NCI-H69 (cell line): ENCODE results near the gene HDHD2.
"Not testable (repeated sequence)": the region's sequence is repeated elsewhere in the genome, so short reads cannot be mapped to it uniquely, and the experiment has no call there.

Experiments
- DNase-seq: peaks from one replicate; lab custom pipeline; 2025; lab: John Stamatoyannopoulos, UW

The HDHD2 gene

DNA sequence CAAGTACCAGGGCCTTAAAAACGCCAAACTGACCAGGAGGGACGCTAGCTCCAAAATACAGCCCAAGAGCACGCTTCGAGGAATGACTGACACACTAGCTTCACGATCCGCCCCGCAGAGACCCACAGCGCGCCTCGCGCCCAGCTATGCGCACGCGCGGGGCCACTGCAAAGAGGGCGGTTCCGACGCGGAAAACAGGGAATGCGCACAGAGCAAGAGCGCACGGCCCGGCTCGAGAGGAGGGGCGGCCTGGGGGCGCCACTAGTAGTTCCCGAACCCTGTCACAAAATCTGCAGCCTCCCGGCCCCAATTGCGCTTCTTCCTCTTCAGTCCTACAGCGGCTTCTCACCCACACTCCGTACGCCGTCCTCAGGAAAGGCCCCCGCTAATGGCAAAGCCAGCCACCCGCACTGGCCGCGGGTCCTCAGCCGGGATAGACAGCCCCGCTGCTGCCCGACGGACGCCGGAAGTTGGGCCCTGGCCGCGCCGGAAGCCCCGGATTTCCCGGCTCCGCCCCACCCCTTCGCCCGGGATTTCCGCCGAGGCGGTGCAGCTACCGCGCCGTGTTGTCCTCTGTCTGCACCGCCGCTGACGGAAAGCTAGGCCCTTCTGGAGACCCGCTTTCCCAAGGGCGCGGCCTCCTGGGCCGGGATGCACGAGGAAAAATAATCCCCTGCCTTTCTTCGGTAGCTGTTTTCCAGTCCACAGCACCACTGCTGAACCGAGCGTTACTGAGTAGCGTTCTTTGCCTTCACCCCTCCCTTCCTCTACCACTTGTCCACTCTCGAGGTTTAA, at the start of gene HDHD2:
Gene HDHD2, minus strand, starts transcription at position 472 of the 795 bp plus-strand sequence. CDS start 14,061 bp downstream, outside the sequence.
- DNase-seq = peak; percentile 94

DNA sequence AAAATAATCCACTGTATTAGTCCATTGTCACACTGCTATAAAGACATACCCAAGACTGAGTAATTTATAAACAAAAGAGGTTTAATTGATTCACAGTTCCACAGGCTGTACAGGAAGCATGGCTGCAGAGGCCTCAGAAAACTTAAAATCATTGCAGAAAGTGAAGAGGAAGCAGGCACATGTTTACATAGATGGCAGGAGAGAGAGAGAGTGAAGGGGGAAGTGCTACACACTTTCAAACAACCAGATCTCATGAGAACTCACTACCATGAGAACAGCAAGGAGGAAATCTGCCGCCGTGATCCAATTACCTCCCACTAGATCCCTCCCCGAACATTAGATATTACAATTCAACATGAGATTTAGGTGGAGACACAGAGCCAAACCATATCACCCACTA, 45.7 kb upstream of the HDHD2 start:
- DNase-seq = peak; percentile 25

GRCh38 chr18:47191961-47192360, 41.7 kb upstream of the HDHD2 start:
- DNase-seq = no peak

GRCh38 chr18:47187721-47188120, 37.4 kb upstream of the HDHD2 start:
- DNase-seq = no peak

DNA sequence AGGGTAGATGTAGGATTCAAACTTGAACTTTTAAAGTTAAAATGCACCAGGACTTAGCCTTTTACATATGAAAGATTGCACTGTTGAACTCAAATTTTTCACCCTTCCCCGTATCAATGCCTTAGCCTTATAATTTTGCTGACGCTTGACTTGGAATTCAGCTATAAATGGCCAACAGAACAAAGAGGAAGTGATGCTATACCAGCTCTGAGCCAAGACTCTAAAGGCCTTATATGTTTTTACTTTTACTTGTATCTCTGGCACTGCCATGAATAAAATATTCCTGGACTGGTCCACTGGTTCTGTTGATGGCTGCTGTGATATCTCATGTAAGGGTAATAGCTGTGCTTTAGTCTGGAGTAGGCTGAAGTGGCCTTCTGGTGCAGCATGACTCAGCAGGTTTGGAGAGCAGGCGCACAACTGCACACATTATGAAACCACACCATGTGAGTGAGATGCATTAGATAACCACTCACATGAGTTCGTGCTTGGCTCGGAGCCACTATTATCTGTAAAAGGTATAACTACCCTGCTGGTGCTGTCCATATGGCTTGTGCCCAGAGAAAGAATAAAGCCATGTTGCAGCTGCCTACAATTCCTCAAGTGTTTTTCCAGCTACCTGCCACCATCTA, 34.2 kb upstream of the HDHD2 start:
- peak; percentile 62 for DNase-seq

- DNase-seq = not testable (repeated sequence)
Measured at GRCh38 chr18:47182156-47182555, 31.9 kb upstream of the HDHD2 start.

GRCh38 chr18:47180765-47181164, 30.5 kb upstream of the HDHD2 start:
- no peak for DNase-seq

DNA sequence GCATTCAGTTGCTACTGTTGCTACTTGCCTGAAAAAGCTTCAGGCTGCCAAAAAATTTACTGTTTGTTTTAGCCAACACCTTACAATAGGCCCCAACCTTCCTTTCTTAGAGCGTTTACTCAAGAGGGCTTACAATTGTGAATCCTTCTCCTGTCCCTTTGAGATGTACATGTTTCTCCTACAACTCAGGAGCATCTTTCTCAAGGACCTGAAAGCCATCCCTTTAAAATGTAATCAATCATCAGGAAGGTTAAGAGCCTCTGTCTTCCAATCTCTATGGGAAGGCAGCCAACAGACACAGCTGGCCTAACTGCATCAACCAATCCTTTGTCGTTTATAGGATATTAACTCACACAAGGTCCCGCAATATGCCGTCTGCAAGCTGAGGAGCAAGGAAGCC, 29.2 kb upstream of the HDHD2 start:
- DNase-seq = peak; percentile 83

DNA sequence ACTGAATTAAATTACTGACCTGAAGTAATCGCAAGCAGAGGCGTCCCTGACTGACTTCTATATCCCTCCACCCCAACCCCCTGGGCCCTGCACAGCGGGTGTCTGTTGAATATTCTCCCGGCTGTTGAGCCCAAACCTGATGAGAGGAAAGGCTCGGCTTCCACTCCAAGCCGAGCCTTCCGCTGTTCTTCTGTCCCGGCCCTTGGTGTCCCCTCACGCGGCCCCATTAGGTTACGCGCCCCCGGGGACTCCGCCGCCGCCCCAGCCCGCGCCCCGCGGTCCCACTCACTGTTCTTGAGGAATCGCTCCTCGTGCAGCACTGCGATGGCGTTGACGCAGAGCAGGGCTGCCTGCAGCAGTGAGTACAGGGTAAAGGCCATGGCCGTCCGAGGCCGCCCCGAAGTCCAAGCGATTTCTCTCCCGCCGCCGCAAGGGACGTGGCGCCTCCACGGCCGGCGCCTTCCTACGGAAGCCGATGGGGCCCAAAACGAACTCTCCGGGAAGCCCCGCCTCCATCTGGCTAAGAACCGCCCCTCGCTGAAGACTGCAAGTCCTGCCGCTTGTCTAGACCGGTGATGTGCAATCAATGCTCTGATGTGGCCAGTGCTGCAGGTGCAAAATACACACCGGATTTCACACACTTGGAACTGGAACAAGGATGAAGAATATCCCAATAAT, 25.7 kb upstream of the HDHD2 start, which contains the start of gene IER3IP1:
Gene IER3IP1, minus strand, starts transcription at position 467 of the 678 bp plus-strand sequence. Its CDS starts 87 bp downstream, at position 380.
- DNase-seq = peak; percentile 99

DNA sequence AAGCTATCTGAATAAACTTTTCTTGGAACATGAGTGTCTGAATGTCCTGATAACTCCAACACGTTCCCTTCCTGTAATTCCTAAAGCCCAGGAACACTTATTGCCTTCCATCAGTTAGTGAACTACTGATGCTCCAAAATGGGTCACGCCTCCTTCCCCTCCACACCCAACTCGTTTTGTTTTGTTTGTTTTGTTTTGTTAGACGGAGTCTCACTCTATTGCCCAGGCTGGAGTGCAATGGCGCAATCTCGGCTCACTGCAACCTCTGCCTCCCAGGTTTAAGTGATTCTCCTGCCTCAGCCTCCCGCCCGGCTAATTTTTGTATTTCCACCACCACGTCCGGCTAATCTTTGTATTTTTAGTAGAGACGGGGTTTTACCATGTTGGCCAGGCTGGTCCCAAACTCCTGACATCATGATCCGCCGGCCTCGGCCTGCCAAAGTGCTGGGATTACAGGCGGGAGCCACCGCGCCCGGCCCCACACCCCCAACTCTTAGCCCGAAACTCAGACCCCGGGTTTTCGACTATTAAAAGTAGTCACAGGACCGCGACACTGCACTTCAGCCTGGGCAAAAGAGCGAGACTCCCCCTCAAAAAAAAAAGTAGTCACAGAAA, 25.1 kb upstream of the HDHD2 start:
- peak; percentile 45 for DNase-seq

GRCh38 chr18:47174545-47175116, 24.3 kb upstream of the HDHD2 start:
- DNase-seq = peak; percentile 21

DNA sequence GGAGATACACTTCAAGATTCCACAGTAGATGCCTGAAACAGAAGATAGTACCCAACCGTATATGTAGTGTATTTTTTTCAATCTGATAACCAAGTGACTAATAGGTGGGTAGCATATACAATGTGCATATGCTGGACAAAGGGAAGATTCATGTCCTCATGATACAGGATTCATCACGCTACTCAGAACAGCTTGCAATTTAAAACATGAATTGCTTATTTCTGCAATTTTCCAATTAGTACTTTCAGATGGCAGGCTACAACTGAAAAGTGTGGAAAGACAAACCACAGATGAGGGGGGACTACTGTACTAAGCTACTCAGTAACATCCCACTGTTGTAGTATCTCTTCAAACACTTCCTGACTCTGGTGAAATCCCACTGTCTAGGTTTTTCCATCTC, 22.2 kb upstream of the HDHD2 start:
- DNase-seq = no peak

DNA sequence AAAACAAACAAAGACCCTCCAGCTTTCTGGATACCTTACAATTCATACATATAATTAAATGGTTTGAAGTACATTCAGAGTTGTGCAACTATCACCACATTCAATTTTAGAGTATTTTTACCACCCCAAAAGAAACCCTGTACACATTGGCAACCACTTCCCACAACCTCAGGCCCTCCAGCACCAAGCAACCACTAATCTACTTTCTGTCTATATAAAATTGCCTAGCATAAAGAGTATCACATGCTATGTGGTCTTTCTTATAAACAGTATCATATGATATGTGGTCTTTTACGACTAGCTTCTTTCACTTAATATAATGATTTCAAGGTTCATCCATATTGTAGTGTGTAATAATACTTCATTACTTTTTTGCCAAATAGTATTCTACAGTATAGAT, 18.6 kb upstream of the HDHD2 start:
- DNase-seq = no peak

GRCh38 chr18:47168509-47168908, 18.2 kb upstream of the HDHD2 start:
- no peak for DNase-seq

DNA sequence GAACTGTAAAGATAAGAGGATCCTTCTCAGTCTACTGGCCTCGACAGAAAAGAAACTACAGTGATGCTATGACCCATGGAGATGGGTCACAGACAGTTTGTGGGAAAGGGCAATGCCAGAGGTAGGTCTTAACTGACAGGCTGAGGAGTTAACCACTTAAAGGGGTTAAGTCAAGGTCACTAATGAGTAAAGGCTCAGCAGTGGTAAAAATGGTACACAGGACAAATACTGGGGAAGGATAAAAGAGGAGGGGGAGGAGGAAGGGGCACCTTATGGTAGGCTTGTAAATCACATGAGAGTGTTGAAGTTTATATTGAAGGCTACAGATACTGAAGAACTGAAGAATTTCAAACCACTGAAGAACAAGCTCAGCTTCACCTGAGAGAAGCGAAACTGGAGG, 16.0 kb upstream of the HDHD2 start:
- DNase-seq = peak; percentile 88

DNA sequence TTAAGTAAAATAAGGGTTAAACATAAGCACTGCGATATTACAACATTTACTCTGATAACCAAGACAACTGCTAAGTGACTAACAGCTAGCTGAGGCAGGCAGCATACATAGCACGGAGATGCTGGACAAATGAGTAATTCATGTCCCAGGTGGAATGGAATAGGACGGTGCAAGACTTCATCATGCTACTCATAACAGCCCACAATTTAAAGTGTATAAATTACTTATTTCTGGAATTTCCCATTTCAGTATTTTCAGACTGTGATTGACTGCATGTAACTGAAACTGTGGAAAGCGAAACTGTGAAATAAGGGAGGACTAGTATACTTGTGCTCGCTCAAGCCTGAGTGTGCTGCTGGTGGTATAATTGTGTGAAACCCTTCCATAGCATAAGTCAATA, 12.9 kb upstream of the HDHD2 start:
- DNase-seq = no peak

- no peak for DNase-seq
Measured at GRCh38 chr18:47160256-47160655, 10.0 kb upstream of the HDHD2 start.

GRCh38 chr18:47158404-47158803, 8.1 kb upstream of the HDHD2 start:
- DNase-seq = not testable (repeated sequence)

DNA sequence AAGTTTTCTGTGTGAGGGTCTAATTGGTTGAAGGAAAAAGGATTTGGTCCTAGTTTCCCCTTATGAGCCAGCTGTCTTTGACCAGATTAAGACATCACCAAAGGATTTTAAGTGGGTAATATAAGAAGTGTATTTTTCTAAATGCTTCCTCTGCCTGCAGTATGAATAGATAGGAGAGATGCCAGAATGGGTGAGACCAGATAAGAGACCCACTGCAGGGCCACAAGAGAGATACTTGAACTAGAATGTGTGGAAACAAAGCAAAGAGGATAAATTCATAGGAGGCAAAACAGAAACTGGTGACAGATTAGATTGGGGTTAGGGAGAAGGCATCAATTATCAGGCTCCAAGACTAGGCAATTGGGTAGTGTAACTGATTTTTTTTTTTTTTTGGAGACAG, 1.1 kb upstream of the HDHD2 start:
- DNase-seq = no peak

- DNase-seq = peak; percentile 77
Measured at GRCh38 chr18:47150824-47151366, 595 bp upstream of the HDHD2 start.

DNA sequence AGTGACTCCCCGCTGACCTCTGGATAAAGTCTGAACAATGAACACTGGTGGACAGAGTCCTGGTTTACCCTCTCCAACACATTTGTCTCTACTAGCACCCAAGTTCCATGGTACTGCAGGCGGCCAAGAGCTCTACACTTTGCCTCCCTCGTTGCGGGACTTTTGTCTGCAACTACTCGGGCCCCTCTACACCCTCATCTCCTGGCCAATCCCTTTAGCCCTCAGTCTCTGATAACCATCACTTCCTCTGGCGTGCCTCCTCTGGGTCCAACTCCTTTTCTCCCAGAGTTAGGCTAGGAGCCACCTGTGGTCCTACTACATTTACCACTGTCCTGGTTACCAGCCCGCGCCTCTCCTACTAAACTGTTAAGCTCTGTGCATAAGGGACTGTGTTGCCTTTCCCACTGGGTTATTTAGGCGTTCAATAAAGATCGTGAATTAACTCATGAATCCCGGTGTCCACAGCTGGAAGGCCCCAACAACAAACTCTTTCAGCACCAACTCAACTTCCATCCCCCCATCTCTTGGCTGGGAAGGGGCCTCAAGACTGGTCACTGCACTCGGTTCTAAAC, 757 bp downstream of the HDHD2 start:
- peak; percentile 62 for DNase-seq
